Endothelial cell of umbilical vein (primary cell): ENCODE data around the gene IPPK.
"Not testable (repeated sequence)": the region's sequence is repeated elsewhere in the genome, so short reads cannot be mapped to it uniquely, and the experiment has no call there.

Experiments used
- EZH2 ChIP-seq: IDR thresholded peaks from 2 replicates; pipeline ENCODE4 v1.6.1; 2012; ENCODE audit warnings: borderline replicate concordance, low read depth, mild to moderate bottlenecking, moderate library complexity, low read length, inconsistent platforms; ENCODE audit not compliant: severe bottlenecking
- FOS ChIP-seq: IDR thresholded peaks from 2 replicates; pipeline ENCODE4 v1.6.1; 2011; ENCODE audit warnings: mild to moderate bottlenecking, low read length, moderate library complexity, borderline replicate concordance; ENCODE audit not compliant: insufficient read depth
- JUN ChIP-seq: IDR thresholded peaks from 2 replicates; pipeline ENCODE4 v1.6.1; 2011; ENCODE audit warnings: borderline replicate concordance, low read depth; ENCODE audit not compliant: insufficient read length, insufficient read depth
- TF ChIP-seq, protein P1 (sequence below), 2 donors: IDR thresholded peaks; 1 replicate in 1 of 2; 2 replicates in 1 of 2; pipeline ENCODE4 v1.5.1; 2011; ENCODE audit warnings: low read length in 2 of 2, mild to moderate bottlenecking in 2 of 2, moderate library complexity in 2 of 2, control low read depth in 1 of 2, inconsistent platforms in 1 of 2, low read depth in 1 of 2; ENCODE audit not compliant: insufficient read depth in 1 of 2; ENCODE audit errors: extremely low read depth in 1 of 2
- TF ChIP-seq, protein P2 (sequence below): IDR thresholded peaks from 2 replicates; pipeline ENCODE4 v1.6.1; 2011; ENCODE audit not compliant: insufficient read depth, insufficient read length

DNA sequence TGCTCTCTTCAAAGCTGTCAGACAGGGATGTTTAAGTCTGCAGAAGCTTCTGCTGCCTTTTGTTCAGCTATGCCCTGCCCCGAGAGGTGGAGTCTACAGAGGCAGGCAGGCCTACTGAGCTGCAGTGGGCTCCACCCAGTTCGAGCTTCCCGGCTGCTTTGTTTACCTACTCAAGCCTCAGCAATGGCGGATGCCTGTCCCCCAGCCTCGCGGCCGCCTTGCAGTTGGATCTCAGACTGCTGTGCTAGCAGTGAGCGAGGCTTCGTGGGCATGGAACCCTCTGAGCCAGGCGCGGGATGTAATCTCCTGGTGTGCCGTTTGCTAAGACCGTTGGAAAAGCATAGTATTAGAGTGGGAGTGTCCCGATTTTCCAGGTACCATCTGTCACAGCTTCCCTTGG, 96.3 kb downstream of the IPPK start:
- TF ChIP-seq, protein P1, sequence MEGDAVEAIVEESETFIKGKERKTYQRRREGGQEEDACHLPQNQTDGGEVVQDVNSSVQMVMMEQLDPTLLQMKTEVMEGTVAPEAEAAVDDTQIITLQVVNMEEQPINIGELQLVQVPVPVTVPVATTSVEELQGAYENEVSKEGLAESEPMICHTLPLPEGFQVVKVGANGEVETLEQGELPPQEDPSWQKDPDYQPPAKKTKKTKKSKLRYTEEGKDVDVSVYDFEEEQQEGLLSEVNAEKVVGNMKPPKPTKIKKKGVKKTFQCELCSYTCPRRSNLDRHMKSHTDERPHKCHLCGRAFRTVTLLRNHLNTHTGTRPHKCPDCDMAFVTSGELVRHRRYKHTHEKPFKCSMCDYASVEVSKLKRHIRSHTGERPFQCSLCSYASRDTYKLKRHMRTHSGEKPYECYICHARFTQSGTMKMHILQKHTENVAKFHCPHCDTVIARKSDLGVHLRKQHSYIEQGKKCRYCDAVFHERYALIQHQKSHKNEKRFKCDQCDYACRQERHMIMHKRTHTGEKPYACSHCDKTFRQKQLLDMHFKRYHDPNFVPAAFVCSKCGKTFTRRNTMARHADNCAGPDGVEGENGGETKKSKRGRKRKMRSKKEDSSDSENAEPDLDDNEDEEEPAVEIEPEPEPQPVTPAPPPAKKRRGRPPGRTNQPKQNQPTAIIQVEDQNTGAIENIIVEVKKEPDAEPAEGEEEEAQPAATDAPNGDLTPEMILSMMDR (IDR thresholded peaks at IDR 0.05; ENCODE audit: extremely low read depth in 1 of 2, insufficient read depth in 1 of 2, low read depth in 1 of 2, low read length in 2 of 2), result not testable (repeated sequence)
- not testable (repeated sequence) for TF ChIP-seq FOS, JUN, EZH2
- TF ChIP-seq, protein P2, sequence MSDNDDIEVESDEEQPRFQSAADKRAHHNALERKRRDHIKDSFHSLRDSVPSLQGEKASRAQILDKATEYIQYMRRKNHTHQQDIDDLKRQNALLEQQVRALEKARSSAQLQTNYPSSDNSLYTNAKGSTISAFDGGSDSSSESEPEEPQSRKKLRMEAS, result not testable (repeated sequence)
